OCI-LY7 (cell line): ENCODE results near the gene MAPRE3. TPM values are rescaled to one million over a fixed set of nuclear protein-coding genes. Genes with fewer than 3 reads are reported as not detected.

Experiments used
- BruUV-seq: library from RNA; stranded (reverse); fragments of 400-500 nt; replicated peaks from 2 replicates; lab custom pipeline; 2021; lab: Mats Ljungman, UMichigan
- CTCF ChIA-PET: fragments of 300-600 bp; sonication (Branson Sonifier 250); formaldehyde crosslinking; loops from one replicate; lab custom pipeline; 2022; ENCODE audit warnings: antibody characterized with exemption; ENCODE audit not compliant: unreplicated experiment; lab: Charles Lee
- POLR2A ChIA-PET: fragments of 300-600 bp; sonication (Branson Sonifier 250); formaldehyde crosslinking; loops from one replicate; lab custom pipeline; 2022; ENCODE audit warnings: antibody characterized with exemption; lab: Charles Lee
- DNase-seq: peaks from one replicate; pipeline ENCODE4 v3.0.0-alpha.2; 2015; ENCODE audit warnings: low spot score
- H2AFZ ChIP-seq: fragments of 200-600 bp; sonication (generic), shearing (Covaris generic); 2 replicates; pipeline ENCODE4 v1.6.1; 2014; ENCODE audit warnings: mild to moderate bottlenecking, antibody characterized with exemption, low read length, moderate library complexity
- H3K27ac ChIP-seq: fragments of 200-600 bp; sonication (generic); 2 replicates; pipeline ENCODE4 v1.5.1; 2014; ENCODE audit warnings: mixed run types, low read depth, mild to moderate bottlenecking, moderate library complexity, low read length, inconsistent platforms; ENCODE audit not compliant: poor library complexity, severe bottlenecking
- H3K36me3 ChIP-seq: fragments of 200-600 bp; sonication (generic); 2 replicates; pipeline ENCODE4 v1.6.1; 2014; ENCODE audit warnings: mild to moderate bottlenecking, antibody characterized with exemption, low read length, moderate library complexity, mixed read lengths; ENCODE audit not compliant: insufficient read depth
- H3K4me1 ChIP-seq: fragments of 200-600 bp; sonication (generic); 2 replicates; pipeline ENCODE4 v1.5.1; 2014; ENCODE audit warnings: mild to moderate bottlenecking, low read length; ENCODE audit not compliant: insufficient read depth, poor library complexity, severe bottlenecking
- H3K4me2 ChIP-seq: fragments of 200-600 bp; sonication (generic); 2 replicates; pipeline ENCODE4 v1.6.1; 2014; ENCODE audit warnings: mild to moderate bottlenecking, low read length
- H3K4me3 ChIP-seq: fragments of 200-600 bp; sonication (generic); 2 replicates; pipeline ENCODE4 v1.5.1; 2014; ENCODE audit warnings: mild to moderate bottlenecking, low read depth, low read length; ENCODE audit not compliant: poor library complexity, severe bottlenecking
- H3K79me2 ChIP-seq: fragments of 200-600 bp; sonication (generic); 2 replicates; pipeline ENCODE4 v1.6.1; 2016; ENCODE audit warnings: low read depth, mild to moderate bottlenecking, low read length, moderate library complexity, mixed read lengths; ENCODE audit not compliant: insufficient read depth
- H3K9me2 ChIP-seq: fragments of 200-600 bp; sonication (generic); 2 replicates; pipeline ENCODE4 v1.6.1; 2016; ENCODE audit warnings: mild to moderate bottlenecking, low read length, mixed read lengths; ENCODE audit not compliant: insufficient read depth
- H3K9me3 ChIP-seq: fragments of 200-600 bp; sonication (generic); 2 replicates; pipeline ENCODE4 v1.6.1; 2014; ENCODE audit warnings: mild to moderate bottlenecking, mixed run types, low read length, mixed read lengths
- H4K20me1 ChIP-seq: fragments of 200-600 bp; sonication (generic); 2 replicates; pipeline ENCODE4 v1.6.1; 2014; ENCODE audit warnings: mild to moderate bottlenecking, antibody characterized with exemption, low read length, moderate library complexity, mixed read lengths; ENCODE audit not compliant: insufficient read depth
- EZH2phosphoT487 ChIP-seq: fragments of 200-600 bp; sonication (generic); IDR thresholded peaks from 2 replicates; pipeline ENCODE4 v1.6.1; 2018; ENCODE audit warnings: low read depth, borderline replicate concordance, mild to moderate bottlenecking, mixed run types, antibody characterized with exemption, low read length, moderate library complexity, mixed read lengths
- intact Hi-C: fragments of 100-400 bp; cut with micrococcal nuclease; formaldehyde crosslinking; loops from one replicate; pipeline ENCODE4 v1.10.0; 2022; ENCODE audit not compliant: unreplicated experiment
- total RNA-seq, 2 experiments: library from RNA; depleted of rRNA in 1 of 2; stranded (reverse); fragments of >200 nt in 1 of 2; shearing (Covaris generic) in 1 of 2; gene quantifications; 2 replicates each; pipeline ENCODE4 v1.2.3, GENCODE V29; 2014 to 2022
- TF ChIP-seq, protein P1 (sequence below): fragments of 200-600 bp; sonication (generic); conservative IDR thresholded peaks from 2 replicates; pipeline ENCODE4 v1.5.1; 2014; ENCODE audit warnings: mild to moderate bottlenecking, antibody characterized with exemption, low read length, moderate library complexity, mixed read lengths

The MAPRE3 gene
- total RNA-seq, 2 experiments from 2014 or later, result not detected

DNA sequence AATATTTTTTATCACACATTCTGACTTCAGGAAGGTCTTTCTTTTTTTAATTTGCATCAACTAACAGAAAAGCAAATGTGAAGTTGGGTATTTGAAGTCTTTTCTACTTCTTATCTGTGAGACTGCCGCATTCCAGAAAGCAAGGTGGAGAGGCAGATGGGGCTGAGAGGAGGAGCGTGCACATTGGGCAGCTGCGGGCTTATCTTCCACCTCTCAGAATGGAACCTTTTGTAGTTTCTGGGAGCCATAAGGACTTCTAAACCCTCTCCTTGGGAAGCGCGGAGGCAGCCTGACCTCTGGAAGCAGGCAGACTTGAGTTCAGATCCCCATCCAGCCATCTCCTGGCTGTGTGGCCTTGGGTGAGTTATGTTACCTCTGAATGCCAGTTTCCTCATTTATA lies 3.9 kb downstream of the MAPRE3 start:
- no peaks in the 10 kb centered on the region for H3K36me3 ChIP-seq
- H3K9me3 ChIP-seq, result no peaks in the 10 kb centered on the region
- no peak for DNase-seq
- ChIA-PET CTCF (no interaction called here), POLR2A (no interaction called here)
- no peak overlapping the region for H2AFZ ChIP-seq
- no peak overlapping the region for H3K4me2 ChIP-seq
- H3K79me2 ChIP-seq, result no peaks in the 10 kb centered on the region
- TF ChIP-seq, protein P1, sequence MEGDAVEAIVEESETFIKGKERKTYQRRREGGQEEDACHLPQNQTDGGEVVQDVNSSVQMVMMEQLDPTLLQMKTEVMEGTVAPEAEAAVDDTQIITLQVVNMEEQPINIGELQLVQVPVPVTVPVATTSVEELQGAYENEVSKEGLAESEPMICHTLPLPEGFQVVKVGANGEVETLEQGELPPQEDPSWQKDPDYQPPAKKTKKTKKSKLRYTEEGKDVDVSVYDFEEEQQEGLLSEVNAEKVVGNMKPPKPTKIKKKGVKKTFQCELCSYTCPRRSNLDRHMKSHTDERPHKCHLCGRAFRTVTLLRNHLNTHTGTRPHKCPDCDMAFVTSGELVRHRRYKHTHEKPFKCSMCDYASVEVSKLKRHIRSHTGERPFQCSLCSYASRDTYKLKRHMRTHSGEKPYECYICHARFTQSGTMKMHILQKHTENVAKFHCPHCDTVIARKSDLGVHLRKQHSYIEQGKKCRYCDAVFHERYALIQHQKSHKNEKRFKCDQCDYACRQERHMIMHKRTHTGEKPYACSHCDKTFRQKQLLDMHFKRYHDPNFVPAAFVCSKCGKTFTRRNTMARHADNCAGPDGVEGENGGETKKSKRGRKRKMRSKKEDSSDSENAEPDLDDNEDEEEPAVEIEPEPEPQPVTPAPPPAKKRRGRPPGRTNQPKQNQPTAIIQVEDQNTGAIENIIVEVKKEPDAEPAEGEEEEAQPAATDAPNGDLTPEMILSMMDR, result no peak
- no peak for TF ChIP-seq EZH2phosphoT487
- intact Hi-C loops, result no loop called here
- no peaks in the 10 kb centered on the region for H4K20me1 ChIP-seq
- no peak overlapping the region for H3K27ac ChIP-seq
- no peaks in the 10 kb centered on the region for H3K9me2 ChIP-seq
- no peaks in the 10 kb centered on the region for H3K4me1 ChIP-seq
- no TSS peak for BruUV-seq
- no peak overlapping the region for H3K4me3 ChIP-seq

DNA sequence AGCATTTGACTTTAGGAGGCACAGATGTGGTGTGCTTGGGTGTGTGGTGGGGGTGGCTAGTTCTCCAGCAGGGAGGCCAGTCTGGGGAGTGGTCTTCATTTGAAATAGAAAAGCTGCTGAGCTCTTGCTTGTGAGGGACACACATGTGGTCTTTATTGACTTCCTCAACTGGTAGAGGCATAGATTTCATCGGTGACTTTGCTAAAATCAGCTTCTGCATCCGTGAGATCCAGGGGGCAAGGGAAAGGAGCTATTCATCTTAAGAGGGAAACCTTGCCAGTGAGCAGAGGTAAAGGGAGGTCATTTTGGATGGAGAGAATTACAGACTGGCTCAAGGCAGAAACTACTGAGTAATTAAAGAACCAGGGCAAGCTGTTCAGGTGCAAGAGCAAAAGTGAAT lies 4.7 kb downstream of the MAPRE3 start:
- no peaks in the 10 kb centered on the region for H3K9me2 ChIP-seq
- no peak for TF ChIP-seq EZH2phosphoT487
- TF ChIP-seq, protein P1, result no peak
- no peaks in the 10 kb centered on the region for H3K9me3 ChIP-seq
- H3K4me3 ChIP-seq, result no peak overlapping the region
- intact Hi-C loops, result no loop called here
- H3K36me3 ChIP-seq, result no peaks in the 10 kb centered on the region
- no peaks in the 10 kb centered on the region for H3K4me1 ChIP-seq
- no peak overlapping the region for H3K27ac ChIP-seq
- DNase-seq, result no peak
- no peak overlapping the region for H2AFZ ChIP-seq
- CTCF ChIA-PET, result no interaction called here
- H3K4me2 ChIP-seq, result no peak overlapping the region
- no TSS peak for BruUV-seq
- H3K79me2 ChIP-seq, result no peaks in the 10 kb centered on the region
- H4K20me1 ChIP-seq, result no peaks in the 10 kb centered on the region
- POLR2A ChIA-PET, result interaction anchor here (0.6 kb wide), 1 partner anchor 488 kb away, joined by 3 read pairs; no protein-coding TSS in a partner anchor

DNA sequence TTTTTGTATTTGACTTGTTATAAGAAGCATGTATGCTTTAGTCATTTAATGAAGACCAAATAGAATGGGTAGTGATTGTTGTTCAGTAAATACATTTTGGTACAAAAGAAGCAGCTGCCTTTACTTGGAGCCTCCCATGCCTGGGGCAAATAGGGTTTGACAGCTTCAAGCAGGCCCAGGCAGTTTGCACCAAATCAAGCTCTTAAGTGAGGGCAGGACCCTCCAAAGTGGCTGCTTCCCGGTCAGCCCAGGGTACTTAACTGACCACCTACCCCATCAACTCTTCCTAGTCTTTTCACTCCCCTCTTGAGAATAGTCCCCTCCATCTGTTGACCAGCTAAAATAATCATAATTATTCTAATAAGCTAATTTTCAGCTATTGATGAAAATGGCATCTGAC lies 5.2 kb downstream of the MAPRE3 start:
- no peaks in the 10 kb centered on the region for H3K9me2 ChIP-seq
- H2AFZ ChIP-seq, result no peak overlapping the region
- no TSS peak for BruUV-seq
- no peaks in the 10 kb centered on the region for H4K20me1 ChIP-seq
- intact Hi-C loops, result no loop called here
- DNase-seq, result no peak
- H3K27ac ChIP-seq, result no peak overlapping the region
- TF ChIP-seq, protein P1, result no peak
- no peak for TF ChIP-seq EZH2phosphoT487
- no peak overlapping the region for H3K4me3 ChIP-seq
- no peaks in the 10 kb centered on the region for H3K4me1 ChIP-seq
- CTCF ChIA-PET, result no interaction called here
- no peak overlapping the region for H3K4me2 ChIP-seq
- no peaks in the 10 kb centered on the region for H3K36me3 ChIP-seq
- H3K9me3 ChIP-seq, result no peaks in the 10 kb centered on the region
- H3K79me2 ChIP-seq, result no peaks in the 10 kb centered on the region
- POLR2A ChIA-PET, result interaction anchor here (0.6 kb wide), 1 partner anchor 1053 kb away, joined by 5 read pairs; no protein-coding TSS in a partner anchor
